ENCODE results near the gene CBLB. TPM values are rescaled to one million over a fixed set of nuclear protein-coding genes. Genes with fewer than 3 reads are reported as not detected.

Gene CBLB
- total and polyA plus RNA-seq, 9 of the 15 experiments (the other 6 are each of a cell fraction or from before 2014, with no cell fraction given), result 1.8 to 8.1 (median 5.3) TPM

- TF ChIP-seq ATF6 (CRISPR knock-in tag; IDR thresholded peaks at IDR 0.05), result no peak
Observed at GRCh38 chr3:105848821-105849220, 20.0 kb downstream of the CBLB start (continued).

- POLR2A ChIA-PET, result no interaction called here
- 85% methylated on average over 2 of the region's 2 CpGs for WGBS (ENCODE audit: insufficient coverage, low coverage, missing lambda C conversion rate)
- H3K9me3 ChIP-seq (replicated peaks; ENCODE audit: control insufficient read depth, insufficient read depth, low read depth, low read length), result no peaks in the 10 kb centered on the region
- DNase-seq (ENCODE audit: extremely low read depth in 1 of 4, low spot score in 3 of 4), result no peak
- no peaks in the 10 kb centered on the region for H4K20me1 ChIP-seq (replicated peaks; ENCODE audit: control insufficient read depth, insufficient read depth, low read length)
- no peaks in the 10 kb centered on the region for H3K9me1 ChIP-seq (ENCODE audit: control insufficient read depth, insufficient read depth, low read length)
- no peak overlapping the region for H3K4me3 ChIP-seq
- H2AFZ ChIP-seq (ENCODE audit: low read depth, low read length), result no peak overlapping the region
- no peak for ATAC-seq
- no TSS peak for BruUV-seq (replicated peaks)
- no peak for FAIRE-seq
- in situ Hi-C loops (cut with MboI), result no loop called here
- no peak overlapping the region for H3K27ac ChIP-seq (ENCODE audit: extremely low read depth, low read depth, low read length)
- no peaks in the 10 kb centered on the region for H3K27me3 ChIP-seq (ENCODE audit: control insufficient read depth in 2 of 2, insufficient read depth in 2 of 2, low read length in 2 of 2)
- CTCF ChIA-PET (ENCODE audit: low intra/inter-chr PET ratio), result no interaction called here
- H3K79me2 ChIP-seq (ENCODE audit: control insufficient read depth, insufficient read depth, low read length), result no peaks in the 10 kb centered on the region
- no peak overlapping the region for H3K9ac ChIP-seq (ENCODE audit: insufficient read depth in 1 of 2, low read depth in 2 of 2, low read length in 2 of 2)
- no peaks in the 10 kb centered on the region for H3K36me3 ChIP-seq (ENCODE audit: control insufficient read depth, insufficient read depth, low read length)
- H3K4me2 ChIP-seq (ENCODE audit: insufficient read depth, low read length), result no peak overlapping the region
- H3K4me1 ChIP-seq (replicated peaks in 1 of 2; ENCODE audit: control insufficient read depth in 2 of 2, insufficient read depth in 2 of 2, low read length in 2 of 2), result no peaks in the 10 kb centered on the region
- intact Hi-C loops (cut with micrococcal nuclease), result no loop called here
- no peak for TF ChIP-seq BCLAF1 (IDR thresholded peaks at IDR 0.05; ENCODE audit: borderline replicate concordance in 1 of 2, control insufficient read depth in 1 of 2, low read depth in 2 of 2, low read length in 1 of 2)
- no peak for TF ChIP-seq MBD1 (CRISPR knock-in tag; IDR thresholded peaks at IDR 0.05)
- no peak for TF ChIP-seq ADNP (tag; IDR thresholded peaks at IDR 0.05)
- no peak for TF ChIP-seq NFIX (CRISPR knock-in tag; IDR thresholded peaks at IDR 0.05; ENCODE audit: low read depth)
- no peak for TF ChIP-seq YY1 (IDR thresholded peaks at IDR 0.05; ENCODE audit: borderline replicate concordance in 1 of 3, control insufficient read depth in 1 of 3, extremely low read depth in 1 of 3, insufficient read depth in 3 of 3, insufficient read length in 1 of 3, insufficient replicate concordance in 2 of 3, low read depth in 1 of 3, low read length in 2 of 3)
- TF ChIP-seq ZFP36 (IDR thresholded peaks at IDR 0.05; ENCODE audit: low read depth, low read length, partially characterized antibody), result no peak
- TF ChIP-seq HLTF (IDR thresholded peaks at IDR 0.05), result no peak
- TF ChIP-seq PML (IDR thresholded peaks at IDR 0.05; ENCODE audit: low read length), result no peak
- no peak for TF ChIP-seq ZNF668 (CRISPR knock-in tag; IDR thresholded peaks at IDR 0.05)
- no peak for TF ChIP-seq ZBTB5 (IDR thresholded peaks at IDR 0.05)
Observed at GRCh38 chr3:105847865-105848264, 20.9 kb downstream of the CBLB start.

Measured in K562 (cell line).